ENCODE results near the gene RAB11A. TPM values are rescaled to one million over a fixed set of nuclear protein-coding genes. Genes with fewer than 3 reads are reported as not detected.

The RAB11A gene
- total RNA-seq, 1 donor: 51.0 TPM

DNA sequence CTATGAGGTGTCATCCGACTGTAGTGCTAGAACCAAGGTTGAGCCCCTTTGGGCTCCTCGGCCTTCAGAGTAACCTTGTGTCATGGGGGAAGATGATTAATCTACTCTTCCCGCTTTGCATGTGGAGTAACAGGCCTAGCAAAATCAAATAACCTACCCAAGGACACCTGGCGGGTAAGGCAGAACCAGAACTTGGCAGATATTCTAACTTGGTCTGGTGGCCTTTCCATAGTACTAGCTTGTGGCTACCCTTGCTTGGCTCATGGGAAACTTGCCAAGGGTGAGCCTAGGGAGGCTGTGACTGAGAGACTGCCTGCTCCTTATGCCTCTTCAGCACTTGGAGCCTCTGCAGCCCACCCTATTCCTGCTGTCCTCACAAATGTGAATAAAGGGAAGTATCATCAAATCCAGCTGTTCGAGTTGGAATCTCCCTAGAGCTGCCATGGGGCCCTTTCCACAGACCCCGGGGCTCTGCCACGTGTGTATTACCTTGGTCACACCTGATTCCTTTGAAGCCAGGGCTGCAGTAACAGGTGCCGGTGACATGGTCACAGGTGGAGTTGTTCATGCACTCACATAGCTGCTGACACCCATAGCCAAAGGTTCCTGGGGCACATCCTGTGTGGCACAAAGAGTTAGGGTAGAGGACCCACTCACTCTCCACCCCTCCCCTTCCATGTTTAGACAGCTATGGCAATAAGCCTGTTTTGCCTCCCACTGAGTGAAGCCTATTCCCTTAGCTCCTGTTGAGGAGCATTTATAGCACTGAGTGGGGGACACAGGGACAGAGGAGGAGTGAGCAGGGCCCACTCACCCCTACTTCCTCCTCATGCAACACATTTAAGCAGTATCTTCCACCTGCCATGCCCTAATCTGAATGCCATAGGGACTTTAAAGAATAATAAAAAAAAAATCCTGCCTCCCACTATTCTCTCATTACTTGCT, 46.0 kb downstream of the RAB11A start:
- DNase-seq (ENCODE audit: low read depth): no peak
- TF ChIP-seq, protein P1, sequence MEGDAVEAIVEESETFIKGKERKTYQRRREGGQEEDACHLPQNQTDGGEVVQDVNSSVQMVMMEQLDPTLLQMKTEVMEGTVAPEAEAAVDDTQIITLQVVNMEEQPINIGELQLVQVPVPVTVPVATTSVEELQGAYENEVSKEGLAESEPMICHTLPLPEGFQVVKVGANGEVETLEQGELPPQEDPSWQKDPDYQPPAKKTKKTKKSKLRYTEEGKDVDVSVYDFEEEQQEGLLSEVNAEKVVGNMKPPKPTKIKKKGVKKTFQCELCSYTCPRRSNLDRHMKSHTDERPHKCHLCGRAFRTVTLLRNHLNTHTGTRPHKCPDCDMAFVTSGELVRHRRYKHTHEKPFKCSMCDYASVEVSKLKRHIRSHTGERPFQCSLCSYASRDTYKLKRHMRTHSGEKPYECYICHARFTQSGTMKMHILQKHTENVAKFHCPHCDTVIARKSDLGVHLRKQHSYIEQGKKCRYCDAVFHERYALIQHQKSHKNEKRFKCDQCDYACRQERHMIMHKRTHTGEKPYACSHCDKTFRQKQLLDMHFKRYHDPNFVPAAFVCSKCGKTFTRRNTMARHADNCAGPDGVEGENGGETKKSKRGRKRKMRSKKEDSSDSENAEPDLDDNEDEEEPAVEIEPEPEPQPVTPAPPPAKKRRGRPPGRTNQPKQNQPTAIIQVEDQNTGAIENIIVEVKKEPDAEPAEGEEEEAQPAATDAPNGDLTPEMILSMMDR (IDR thresholded peaks at IDR 0.05; ENCODE audit: insufficient read depth, low read depth, low read length): no peak
- no peak overlapping the region for H3K4me3 ChIP-seq (ENCODE audit: low read depth, low read length)

DNA sequence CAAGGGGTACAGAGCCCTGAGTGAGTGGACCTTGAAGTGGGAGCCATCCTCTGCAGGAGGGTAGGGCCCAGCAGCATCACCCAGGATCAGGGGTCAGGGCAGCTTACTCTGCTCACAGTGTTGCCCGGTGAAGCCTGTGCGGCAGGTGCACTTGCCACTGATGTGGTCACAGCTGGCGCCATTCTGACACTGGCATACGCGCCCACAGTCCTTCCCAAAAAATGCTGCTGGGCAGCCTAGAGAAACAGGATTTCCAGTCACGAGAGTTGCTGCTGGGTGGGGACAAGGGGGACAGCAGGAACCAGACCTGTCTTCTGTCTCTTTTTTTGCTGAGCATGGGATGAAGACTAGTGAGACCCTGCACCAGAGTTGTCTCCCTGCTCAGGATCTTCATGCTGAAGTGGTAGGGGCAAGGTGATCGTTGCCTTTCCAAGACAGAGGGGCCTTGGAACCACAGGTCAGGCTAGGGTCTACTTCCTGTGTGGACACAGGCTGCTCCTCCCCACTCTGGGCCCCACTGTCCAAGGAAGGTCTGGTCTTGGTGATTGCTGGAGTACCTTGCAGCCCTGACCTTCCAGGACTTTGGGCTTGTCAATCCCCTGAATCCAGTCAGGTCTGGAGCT, 46.9 kb downstream of the RAB11A start:
- TF ChIP-seq, protein P1 (IDR thresholded peaks at IDR 0.05; ENCODE audit: insufficient read depth, low read depth, low read length): no peak
- DNase-seq (ENCODE audit: low read depth): no peak
- H3K4me3 ChIP-seq (ENCODE audit: low read depth, low read length): no peak overlapping the region

DNA sequence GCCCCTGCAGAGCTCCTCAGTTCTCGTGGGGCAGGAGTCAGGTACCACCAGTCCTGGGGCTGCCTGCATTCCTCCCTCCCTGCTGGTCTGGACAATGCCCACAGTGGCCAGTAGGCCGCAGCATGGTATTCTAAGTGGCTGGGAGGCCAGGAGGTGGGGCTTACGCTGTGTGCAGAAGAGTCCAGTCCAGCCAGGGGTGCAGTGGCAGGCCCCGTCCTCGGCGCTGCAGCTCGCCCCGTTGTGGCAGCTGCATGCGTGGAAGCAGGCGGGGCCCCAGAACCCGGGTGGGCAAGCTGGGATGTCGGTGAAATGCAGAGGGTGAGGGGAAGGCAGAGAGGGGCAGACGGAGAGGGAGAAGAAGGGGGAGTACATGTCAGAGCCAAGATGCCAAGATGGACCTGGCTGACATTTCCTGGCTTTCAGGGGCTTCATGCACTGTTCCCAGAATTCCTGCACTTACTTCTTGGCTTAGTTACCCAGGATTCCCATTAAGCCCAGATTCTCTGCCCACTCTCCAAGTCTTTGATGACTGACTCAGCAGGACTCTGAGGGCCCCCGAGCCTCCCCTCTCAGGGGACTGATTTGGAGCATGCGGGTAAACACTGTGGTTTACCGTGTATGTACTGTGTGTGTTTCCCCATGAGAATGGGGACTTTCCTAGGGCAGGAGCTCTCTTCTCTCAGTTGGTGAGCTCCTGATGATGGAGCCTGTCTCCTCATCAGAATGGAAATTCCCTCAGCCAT, 47.5 kb downstream of the RAB11A start:
- no peak overlapping the region for H3K4me3 ChIP-seq (ENCODE audit: low read depth, low read length)
- DNase-seq (ENCODE audit: low read depth): peak; percentile 52
- TF ChIP-seq, protein P1 (IDR thresholded peaks at IDR 0.05; ENCODE audit: insufficient read depth, low read depth, low read length): peak; percentile 69

DNA sequence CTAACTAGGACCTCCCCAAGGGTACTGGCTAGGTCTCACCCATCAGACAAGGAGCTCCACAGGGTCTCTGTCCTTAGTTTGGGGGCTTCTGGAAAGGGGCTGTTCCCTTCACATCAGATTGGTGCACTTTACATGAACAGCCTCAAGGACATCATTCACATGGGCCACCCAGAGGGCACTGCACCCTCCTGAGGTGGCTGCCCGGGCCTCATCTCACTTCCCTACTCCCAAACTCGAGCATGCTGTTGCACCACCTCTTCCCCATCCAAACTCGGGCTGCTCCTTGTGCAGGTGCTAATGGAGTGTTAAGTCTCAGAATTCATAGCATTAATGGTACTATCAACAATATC, 48.1 kb downstream of the RAB11A start:
- TF ChIP-seq, protein P1 (IDR thresholded peaks at IDR 0.05; ENCODE audit: insufficient read depth, low read depth, low read length): no peak
- no peak overlapping the region for H3K4me3 ChIP-seq (ENCODE audit: low read depth, low read length)
- no peak for DNase-seq (ENCODE audit: low read depth)

DNA sequence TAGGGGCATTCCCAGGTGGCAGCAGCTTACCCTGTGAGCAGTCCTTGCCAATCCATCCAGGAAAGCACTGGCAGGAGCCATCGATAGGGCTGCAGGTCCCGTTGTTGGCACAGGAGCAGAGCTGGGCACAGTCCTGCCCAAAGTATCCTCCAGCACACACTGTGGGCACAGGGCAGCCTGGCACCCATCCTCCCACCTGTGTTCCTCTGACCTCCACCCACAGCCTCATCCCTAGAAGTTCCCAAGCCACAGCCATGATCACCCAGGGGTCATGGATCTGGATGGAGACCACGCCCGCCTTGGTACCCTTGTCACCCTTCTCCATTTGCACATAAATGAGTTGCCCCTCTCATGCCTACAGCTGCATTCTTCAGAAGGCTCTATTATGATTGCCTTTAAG, 48.6 kb downstream of the RAB11A start:
- TF ChIP-seq, protein P1 (IDR thresholded peaks at IDR 0.05; ENCODE audit: insufficient read depth, low read depth, low read length): no peak
- no peak overlapping the region for H3K4me3 ChIP-seq (ENCODE audit: low read depth, low read length)

DNA sequence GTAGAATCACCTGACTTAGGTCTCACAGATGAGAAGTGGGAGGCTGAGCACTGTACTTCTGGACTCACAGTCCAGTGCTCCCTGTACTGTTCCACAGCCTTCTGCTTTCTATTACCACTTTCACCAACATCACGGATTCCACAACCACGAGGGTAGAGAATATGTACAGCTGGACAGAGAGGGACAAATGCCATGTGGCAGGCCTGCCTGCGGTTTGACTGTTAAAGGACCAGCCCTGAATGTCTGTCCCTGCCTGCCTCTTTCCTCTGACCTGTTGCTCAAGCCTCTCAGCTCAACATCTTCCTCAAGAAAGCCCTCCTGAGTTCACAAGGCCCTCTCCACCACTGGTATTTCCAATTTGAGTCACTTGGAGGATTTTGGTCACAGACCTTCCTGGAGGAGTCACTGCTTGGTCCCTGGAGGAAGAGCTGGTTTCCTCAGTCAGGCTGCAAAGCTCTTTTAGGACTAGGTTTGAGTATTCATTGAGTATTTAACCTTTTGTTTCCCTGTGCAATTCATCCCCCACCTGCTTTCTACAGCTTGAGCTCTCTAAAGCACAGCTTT, 49.1 kb downstream of the RAB11A start:
- TF ChIP-seq, protein P1 (IDR thresholded peaks at IDR 0.05; ENCODE audit: insufficient read depth, low read depth, low read length): no peak
- H3K4me3 ChIP-seq (ENCODE audit: low read depth, low read length): no peak overlapping the region
- DNase-seq (ENCODE audit: low read depth): no peak

More for the DNA sequence above, 48.6 kb downstream of the RAB11A start:
- no peak for DNase-seq (ENCODE audit: low read depth)

All from fibroblast of villous mesenchyme (primary cell).